K562 (cell line): ENCODE results near the gene SIM2. TPM values are rescaled to one million over a fixed set of nuclear protein-coding genes. Genes with fewer than 3 reads are reported as not detected.
A peak's percentile ranks its signal among the peaks of the same experiment; 100 is the strongest.

ENCODE experiments used
- ATAC-seq: fragments of 200-7000 bp; cut with Tn5 transposase; 3 replicates; pipeline ENCODE4 v1.9.1; 2020; ENCODE audit warnings: moderate library complexity
- BruUV-seq: library from RNA; stranded (reverse); fragments of 400-500 nt; replicated peaks from 2 replicates; lab custom pipeline; 2021; lab: Mats Ljungman, UMichigan
- CTCF ChIA-PET: fragments of 300-600 bp; formaldehyde crosslinking; extraction: SDS; loops from one replicate; lab custom pipeline; 2021; ENCODE audit warnings: low intra/inter-chr PET ratio; lab: Yijun Ruan, JAX
- POLR2A ChIA-PET: fragments of 300-600, 350-650 bp; sonication (Branson Sonifier 250); formaldehyde crosslinking; extraction: SDS; loops from one replicate; lab custom pipeline; 2021; ENCODE audit warnings: antibody characterized with exemption, inconsistent platforms; lab: Yijun Ruan, JAX
- DNase-seq, 4 experiments: peaks; one replicate each; pipeline versions ENCODE4 v3.0.0 to v3.0.0-alpha.2; 2011 to 2018; ENCODE audit warnings: low spot score in 3 of 4, mixed read lengths in 3 of 4; ENCODE audit errors: extremely low read depth in 1 of 4
- FAIRE-seq: peaks from 2 replicates; lab custom pipeline; 2011; peaks lifted over from hg19 to GRCh38; lab: Jason Lieb, UNC
- H2AFZ ChIP-seq: 2 replicates; pipeline ENCODE4 v1.6.0; 2011; ENCODE audit warnings: low read depth, low read length, control low read depth, inconsistent platforms
- H3K27ac ChIP-seq: fragments of 200-600 bp; 3 replicates; pipeline ENCODE4 v1.8.0; 2011; ENCODE audit warnings: low read depth, mild to moderate bottlenecking, control low read depth, inconsistent platforms, low read length, moderate library complexity, mixed read lengths; ENCODE audit errors: extremely low read depth
- H3K27me3 ChIP-seq, 2 experiments: fragments of 300-600 bp in 1 of 2; 2 replicates in 1 of 2; 3 replicates in 1 of 2; pipeline versions ENCODE4 v1.6.0 to v1.8.0; 2011; ENCODE audit warnings: inconsistent platforms in 2 of 2, low read length in 2 of 2, mild to moderate bottlenecking in 1 of 2, mixed read lengths in 1 of 2, moderate library complexity in 1 of 2; ENCODE audit not compliant: control insufficient read depth in 2 of 2, insufficient read depth in 2 of 2
- H3K36me3 ChIP-seq: fragments of 300-600 bp; 3 replicates; pipeline ENCODE4 v1.8.0; 2011; ENCODE audit warnings: mild to moderate bottlenecking, low read length, inconsistent platforms; ENCODE audit not compliant: control insufficient read depth, insufficient read depth
- H3K4me1 ChIP-seq, 2 experiments: fragments of 200-600 bp in 1 of 2; replicated peaks in 1 of 2; 2 replicates in 1 of 2; 3 replicates in 1 of 2; pipeline versions ENCODE4 v1.5.1 to v1.8.0; 2011; ENCODE audit warnings: inconsistent platforms in 2 of 2, low read length in 2 of 2, mild to moderate bottlenecking in 1 of 2, mixed read lengths in 1 of 2, moderate library complexity in 1 of 2; ENCODE audit not compliant: control insufficient read depth in 2 of 2, insufficient read depth in 2 of 2
- H3K4me2 ChIP-seq: 2 replicates; pipeline ENCODE4 v1.6.1; 2011; ENCODE audit warnings: low read length, control low read depth, inconsistent platforms, mixed read lengths; ENCODE audit not compliant: insufficient read depth
- H3K4me3 ChIP-seq: fragments of 200-600 bp; sonication (generic), shearing (Covaris generic); 2 replicates; pipeline ENCODE4 v1.5.1; 2016; ENCODE audit warnings: control low read depth, inconsistent platforms
- H3K79me2 ChIP-seq: fragments of 200-600 bp; 3 replicates; pipeline ENCODE4 v1.8.0; 2011; ENCODE audit warnings: low read length, inconsistent platforms; ENCODE audit not compliant: control insufficient read depth, insufficient read depth
- H3K9ac ChIP-seq, 2 experiments: 2 replicates each; pipeline versions ENCODE4 v1.6.0 to v1.6.1; 2011; ENCODE audit warnings: low read depth in 2 of 2, low read length in 2 of 2, control low read depth in 1 of 2, inconsistent platforms in 1 of 2, mild to moderate bottlenecking in 1 of 2, mixed read lengths in 1 of 2; ENCODE audit not compliant: insufficient read depth in 1 of 2
- H3K9me1 ChIP-seq: one replicate; pipeline ENCODE4 v1.6.0; 2011; ENCODE audit warnings: inconsistent platforms, mild to moderate bottlenecking, low read length, moderate library complexity; ENCODE audit not compliant: control insufficient read depth, insufficient read depth
- H3K9me3 ChIP-seq: replicated peaks from 2 replicates; pipeline ENCODE4 v1.5.1; 2011; ENCODE audit warnings: low read depth, low read length, inconsistent platforms; ENCODE audit not compliant: control insufficient read depth, insufficient read depth
- H4K20me1 ChIP-seq: replicated peaks from 2 replicates; pipeline ENCODE4 v1.6.1; 2011; ENCODE audit warnings: low read length, inconsistent platforms, mixed read lengths; ENCODE audit not compliant: control insufficient read depth, insufficient read depth
- E2F1 ChIP-seq: sonication (generic); formaldehyde crosslinking; IDR thresholded peaks from 2 replicates; pipeline ENCODE4 v1.8.1; 2023; ENCODE audit warnings: mild to moderate bottlenecking, missing genetic modification reagents, moderate library complexity
- EZH2 ChIP-seq: IDR thresholded peaks from 2 replicates; pipeline ENCODE4 v1.6.1; 2012; ENCODE audit warnings: low read depth, mild to moderate bottlenecking, inconsistent platforms, low read length, borderline replicate concordance
- HMBOX1 ChIP-seq: sonication (generic); IDR thresholded peaks from 2 replicates; pipeline ENCODE4 v1.6.1; 2016
- HSF4 ChIP-seq: fragments of 250-450 bp; sonication (Bioruptor Pico); IDR thresholded peaks from 2 replicates; pipeline ENCODE4 v2.1.2; 2022; ENCODE audit warnings: mild to moderate bottlenecking, moderate library complexity, borderline replicate concordance
- KDM1A ChIP-seq, 2 experiments: fragments of 450-650 bp; IDR thresholded peaks; 2 replicates each; pipeline ENCODE4 v1.6.1; 2016; ENCODE audit warnings: mild to moderate bottlenecking in 2 of 2
- PYGO2 ChIP-seq: fragments of 450-650 bp; IDR thresholded peaks from 2 replicates; pipeline ENCODE4 v1.6.1; 2016; ENCODE audit warnings: mild to moderate bottlenecking, missing genetic modification characterization, moderate library complexity, missing compliant biosample characterization
- RBM25 ChIP-seq: fragments of 200-400 bp; formaldehyde crosslinking; IDR thresholded peaks from 2 replicates; pipeline ENCODE4 v1.6.1; 2018; ENCODE audit warnings: low read length, low read depth, moderate library complexity; ENCODE audit not compliant: severe bottlenecking
- RCOR1 ChIP-seq, 2 experiments: IDR thresholded peaks; 2 replicates each; pipeline ENCODE4 v1.6.1; 2012; ENCODE audit warnings: low read depth in 2 of 2, low read length in 2 of 2, borderline replicate concordance in 1 of 2, improper control_type of control experiment in 1 of 2
- ZNF780A ChIP-seq: fragments of 250-450 bp; sonication (Bioruptor Pico); IDR thresholded peaks from 2 replicates; pipeline ENCODE4 v1.5.0; 2021; ENCODE audit warnings: mild to moderate bottlenecking
- WGBS: fragments of 100-300 bp; shearing (Covaris generic); methylation state at CpG from one replicate; pipeline ENCODE4 v1.1.6; 2016; ENCODE audit warnings: low coverage, mixed read lengths; ENCODE audit not compliant: insufficient coverage; ENCODE audit errors: missing lambda C conversion rate; 5-methylcytosine and 5-hydroxymethylcytosine counted together
- in situ Hi-C: fragments of 300-500 bp; cut with MboI; formaldehyde crosslinking; loops from 4 replicates; pipeline ENCODE4 v1.15.0; 2018; ENCODE audit warnings: inconsistent platforms, mixed read lengths
- intact Hi-C: fragments of 100-400 bp; cut with micrococcal nuclease; formaldehyde crosslinking; loops from 2 replicates; pipeline ENCODE4 v1.14.2; 2022
- polyA plus RNA-seq, 8 experiments: library from polyadenylated mRNA; depleted of rRNA in 4 of 8; stranded (reverse) in 5 of 8; unstranded in 3 of 8; fragments of >200 nt; fragmentation: Nextera tagmentation in 2 of 8; fragmentation: Illumina TruSeq in 1 of 8; extraction: Ambion mirVana in 2 of 8; extraction: Trizol in 1 of 8; gene quantifications; 2 replicates each; pipeline versions ENCODE4 v1.2.1 to v1.2.3, GENCODE V29; 2011 to 2014; ENCODE audit warnings: inconsistent platforms in 1 of 8, missing spikeins in 1 of 8
- total RNA-seq, 7 experiments: library from RNA; depleted of rRNA in 6 of 7; stranded (reverse); fragments of >200 nt in 6 of 7; fragmentation: Illumina TruSeq in 2 of 7; extraction: Trizol in 2 of 7; gene quantifications; 2 replicates each; pipeline versions ENCODE4 v1.2.1 to v1.2.3, GENCODE V29; 2011 to 2021; ENCODE audit warnings: low replicate concordance in 1 of 7

The SIM2 gene
- total and polyA plus RNA-seq, 9 of the 15 experiments (the other 6 are each of a cell fraction or from before 2014, with no cell fraction given) = 0.07 to 0.11 (median 0.08) TPM; not detected in 6

- TF ChIP-seq EZH2 = 0 out of 2 replicates have a peak, but pooled peaks have one; percentile 41
- TF ChIP-seq HSF4 = no peak
These were observed 45.8 kb downstream of the SIM2 start (continued) for GRCh38 chr21:36744560-36745231.

DNA sequence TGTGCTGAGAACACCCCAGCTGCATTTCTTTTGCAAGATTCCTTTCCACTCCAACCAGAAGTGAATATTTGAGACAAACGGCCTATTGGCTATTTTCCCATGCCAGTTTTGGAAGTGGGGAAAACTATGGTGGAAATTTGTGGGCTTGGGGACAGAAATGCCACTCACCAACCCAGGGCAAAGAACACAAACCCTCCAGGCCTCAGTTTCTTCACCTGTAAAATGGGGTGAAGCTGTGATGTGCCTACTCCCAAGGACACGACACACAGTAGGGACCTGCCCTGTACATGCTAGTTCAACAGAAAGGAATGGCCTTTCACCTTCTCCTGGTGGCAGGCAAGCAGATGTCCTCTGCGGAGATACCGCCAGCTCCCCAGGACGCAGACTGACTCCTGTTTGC, 46.5 kb downstream of the SIM2 start:
- ChIA-PET POLR2A (interaction anchor here (0.6 to 1.1 kb wide), 3 partner anchors 23 to 71 kb away, joined by 3 to 5 read pairs (median 3); no protein-coding TSS in a partner anchor), CTCF (no interaction called here)
- BruUV-seq = no TSS peak
- FAIRE-seq (no peak), ATAC-seq (no peak), DNase-seq (no peak)
- in situ Hi-C loops = loop anchor here (10.0 kb wide), 1 partner anchor 179 kb away; no protein-coding TSS in a partner anchor
- Histone ChIP-seq H3K4me1 (peaks cover 0 to 26% of the 10 kb centered on the region in 2 experiments; a peak in 3 of 5 replicates), H3K27ac (no peak overlapping the region), H3K79me2 (no peaks in the 10 kb centered on the region), H2AFZ (no peak overlapping the region), H3K4me3 (no peak overlapping the region), H3K9me3 (no peaks in the 10 kb centered on the region), H3K9ac (no peak overlapping the region; a peak in 1 of 4 replicates), H3K4me2 (no peak overlapping the region), H3K27me3 (peaks cover 48 to 65% of the 10 kb centered on the region in 2 experiments), H3K9me1 (no peaks in the 10 kb centered on the region), H3K36me3 (no peaks in the 10 kb centered on the region), H4K20me1 (no peaks in the 10 kb centered on the region; the same call in none of the 2 replicates)
- WGBS = 30% methylated on average over 5 of the region's 5 CpGs
- intact Hi-C loops = loop anchor here (5.0 kb wide), 2 partner anchors 107 to 182 kb away; no protein-coding TSS in a partner anchor
- TF ChIP-seq HMBOX1 (no peak), E2F1 (CRISPR knock-in tag) (no peak), KDM1A (IDR thresholded peaks at IDR 0.05) (0 out of 4 replicates have a peak, but pooled peaks of 1 of the 2 experiments have one; percentile 10), RBM25 (peak; percentile 67), RCOR1 (IDR thresholded peaks at IDR 0.05; ENCODE audit: borderline replicate concordance in 1 of 2, low read depth in 2 of 2, low read length in 2 of 2) (0 out of 4 replicates have a peak, but pooled peaks of 1 of the 2 experiments have one; percentile 7), ZNF780A (no peak), PYGO2 (tag) (no peak)
